ENCODE measurements around the gene REPS1.

DNA sequence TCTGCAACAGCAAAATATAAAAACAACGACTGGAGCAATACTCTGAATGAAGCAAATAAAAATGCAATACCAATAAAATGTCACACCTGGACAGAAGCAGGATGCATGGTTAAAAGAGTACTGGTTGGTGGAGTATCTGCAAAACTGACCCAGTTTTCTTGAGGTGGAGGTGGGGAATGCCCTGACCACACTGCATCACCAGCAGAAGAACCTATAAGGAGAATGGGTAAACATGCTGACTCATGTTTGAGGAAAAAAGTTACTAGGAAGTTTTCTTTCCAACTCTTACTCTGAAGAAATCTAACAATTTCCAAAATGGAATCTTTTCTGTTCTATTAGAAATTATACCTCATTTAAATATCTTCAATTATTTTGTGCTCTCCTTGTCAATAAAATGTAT is 43.6 kb downstream of the REPS1 start:
- TF ChIP-seq GATA3 (IDR thresholded peaks at IDR 0.05; ENCODE audit: low read depth, low read length) (no peak), GATA2 (IDR thresholded peaks at IDR 0.05; ENCODE audit: low read depth, low read length) (no peak)

All from SH-SY5Y (cell line).